ENCODE results near the gene NEUROD2. TPM values are rescaled to one million over a fixed set of nuclear protein-coding genes. Genes with fewer than 3 reads are reported as not detected.

NEUROD2 gene
- not detected for total RNA-seq
- polyA plus RNA-seq, result under 1 TPM in 1 of 3 donors, not detected in 2; 0.01 TPM
- long read RNA-seq, donor 1, result 0 reads
- long read RNA-seq, donor 2, result 0 reads

DNA sequence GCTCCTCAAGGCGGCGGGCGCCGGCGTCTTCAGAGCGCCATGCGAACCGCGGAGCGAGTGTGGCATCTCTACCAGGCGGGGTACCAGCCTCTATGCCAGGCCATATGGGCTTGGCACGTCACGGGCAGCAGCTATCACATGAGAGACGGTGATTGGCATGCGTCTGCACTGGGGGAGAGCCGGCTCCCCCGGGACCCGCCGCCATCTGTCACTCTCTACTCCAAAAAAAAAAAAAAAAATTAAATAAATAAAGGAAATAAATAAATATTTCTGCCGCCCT, at the start of gene NEUROD2:
Gene NEUROD2, minus strand, starts transcription at position 70 of the 280 bp plus-strand sequence. CDS start 1,321 bp downstream, outside the sequence.
- peaks cover 0 to 73% (median 50%) of the 10 kb centered on the region in 3 donors for H3K27me3 ChIP-seq (ENCODE audit: insufficient read depth in 3 of 3, low read length in 2 of 3)
- TF ChIP-seq, protein P1, sequence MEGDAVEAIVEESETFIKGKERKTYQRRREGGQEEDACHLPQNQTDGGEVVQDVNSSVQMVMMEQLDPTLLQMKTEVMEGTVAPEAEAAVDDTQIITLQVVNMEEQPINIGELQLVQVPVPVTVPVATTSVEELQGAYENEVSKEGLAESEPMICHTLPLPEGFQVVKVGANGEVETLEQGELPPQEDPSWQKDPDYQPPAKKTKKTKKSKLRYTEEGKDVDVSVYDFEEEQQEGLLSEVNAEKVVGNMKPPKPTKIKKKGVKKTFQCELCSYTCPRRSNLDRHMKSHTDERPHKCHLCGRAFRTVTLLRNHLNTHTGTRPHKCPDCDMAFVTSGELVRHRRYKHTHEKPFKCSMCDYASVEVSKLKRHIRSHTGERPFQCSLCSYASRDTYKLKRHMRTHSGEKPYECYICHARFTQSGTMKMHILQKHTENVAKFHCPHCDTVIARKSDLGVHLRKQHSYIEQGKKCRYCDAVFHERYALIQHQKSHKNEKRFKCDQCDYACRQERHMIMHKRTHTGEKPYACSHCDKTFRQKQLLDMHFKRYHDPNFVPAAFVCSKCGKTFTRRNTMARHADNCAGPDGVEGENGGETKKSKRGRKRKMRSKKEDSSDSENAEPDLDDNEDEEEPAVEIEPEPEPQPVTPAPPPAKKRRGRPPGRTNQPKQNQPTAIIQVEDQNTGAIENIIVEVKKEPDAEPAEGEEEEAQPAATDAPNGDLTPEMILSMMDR (IDR thresholded peaks at IDR 0.05), result no peak
- no peak for DNase-seq
- no peak within 1 kb of the TSS for H3K27ac ChIP-seq
- H3K9me3 ChIP-seq, result no peaks in the 10 kb centered on the region
- H3K4me3 ChIP-seq, result peak within 1 kb of the TSS; percentile 43
- peaks cover 27% of the 10 kb centered on the region for H3K4me1 ChIP-seq
- 1 to 4% (median 2%) methylated on average over 20 of the region's 20 CpGs for WGBS, 3 donors
- no peak for ATAC-seq
- no peaks in the 10 kb centered on the region for H3K36me3 ChIP-seq (ENCODE audit: insufficient read depth in 1 of 2, low read depth in 1 of 2)
- intact Hi-C loops (cut with DNase I), result no loop called here

DNA sequence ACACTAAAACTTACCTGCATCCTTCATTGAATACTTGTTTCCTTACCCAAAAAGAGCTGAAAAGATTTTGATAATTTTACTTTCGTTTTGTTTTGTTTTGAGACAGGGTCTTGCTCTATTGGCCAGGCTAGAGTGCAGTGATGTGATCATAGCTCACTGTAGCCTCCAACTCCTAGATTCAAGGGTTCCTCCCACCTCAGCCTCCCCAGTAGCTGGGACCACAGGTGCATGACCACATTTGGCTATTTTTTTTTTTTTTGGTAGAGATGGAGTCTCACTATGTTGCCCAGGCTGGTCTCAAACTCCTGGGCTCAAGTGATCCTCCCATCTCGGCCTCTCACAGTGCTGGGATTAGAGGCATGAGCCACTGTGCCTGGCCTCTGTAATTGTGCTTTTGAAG, 47.4 kb upstream of the NEUROD2 start:
- no peaks in the 10 kb centered on the region for H3K9me3 ChIP-seq
- no peaks in the 10 kb centered on the region for H3K27me3 ChIP-seq (ENCODE audit: insufficient read depth in 3 of 3, low read length in 2 of 3)
- TF ChIP-seq, protein P1 (IDR thresholded peaks at IDR 0.05), result no peak
- 86 to 87% (median 86%) methylated on average over 2 of the region's 2 CpGs for WGBS, 3 donors
- DNase-seq (no peak), ATAC-seq (no peak)
- H3K4me1 ChIP-seq, result peaks cover 13% of the 10 kb centered on the region
- H3K36me3 ChIP-seq (ENCODE audit: insufficient read depth in 1 of 2, low read depth in 1 of 2), result peaks cover 0 to 8% of the 10 kb centered on the region in 2 donors
- intact Hi-C loops (cut with DNase I), result no loop called here
- H3K4me3 ChIP-seq, result no peak overlapping the region
- H3K27ac ChIP-seq, result no peak overlapping the region

DNA sequence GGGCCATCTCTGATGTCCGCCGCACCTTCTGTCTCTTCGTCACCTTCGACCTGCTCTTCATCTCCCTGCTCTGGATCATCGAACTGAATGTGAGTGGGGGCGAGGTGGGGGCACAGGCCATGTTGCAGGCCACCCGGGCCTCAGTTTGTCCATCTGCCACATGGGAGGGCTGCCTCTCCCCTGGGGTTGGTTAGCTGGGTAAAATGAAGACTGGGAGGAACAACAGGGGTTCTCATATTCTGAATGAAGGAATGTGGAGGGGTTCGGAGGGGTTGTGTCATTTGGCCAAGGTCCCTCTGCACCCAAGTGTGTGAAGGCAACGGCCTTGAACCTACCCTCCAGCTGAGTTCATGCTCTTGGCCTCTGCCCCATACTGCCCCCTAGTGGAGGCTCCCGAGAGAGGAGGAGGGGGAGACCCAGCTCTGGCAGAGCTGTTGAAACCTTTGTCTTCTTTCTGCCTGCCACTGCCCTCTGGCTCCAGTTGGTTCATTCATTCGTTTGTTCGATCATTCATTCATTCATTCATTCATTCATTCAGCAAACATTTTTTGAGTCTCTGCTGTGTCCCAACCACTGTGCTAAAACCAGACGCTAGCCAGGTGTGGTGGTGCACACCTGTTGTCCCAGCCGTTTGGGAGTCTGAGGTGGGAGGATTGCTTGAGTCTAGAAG, 46.1 kb upstream of the NEUROD2 start:
- DNase-seq (peak; percentile 73 to 84), ATAC-seq (peak; percentile 57 to 83 (median 76))
- Histone ChIP-seq H3K27me3 (ENCODE audit: insufficient read depth in 3 of 3, low read length in 2 of 3) (no peaks in the 10 kb centered on the region), H3K4me1 (peaks cover 6% of the 10 kb centered on the region), H3K27ac (no peak overlapping the region), H3K9me3 (no peaks in the 10 kb centered on the region), H3K36me3 (ENCODE audit: insufficient read depth in 1 of 2, low read depth in 1 of 2) (peaks cover 0 to 8% of the 10 kb centered on the region in 2 donors), H3K4me3 (no peak overlapping the region)
- 66 to 76% (median 66%) methylated on average over 13 to 14 of the region's 14 CpGs for WGBS, 3 donors
- intact Hi-C loops (cut with DNase I), result no loop called here
- TF ChIP-seq, protein P1 (IDR thresholded peaks at IDR 0.05), result peak; percentile 66

DNA sequence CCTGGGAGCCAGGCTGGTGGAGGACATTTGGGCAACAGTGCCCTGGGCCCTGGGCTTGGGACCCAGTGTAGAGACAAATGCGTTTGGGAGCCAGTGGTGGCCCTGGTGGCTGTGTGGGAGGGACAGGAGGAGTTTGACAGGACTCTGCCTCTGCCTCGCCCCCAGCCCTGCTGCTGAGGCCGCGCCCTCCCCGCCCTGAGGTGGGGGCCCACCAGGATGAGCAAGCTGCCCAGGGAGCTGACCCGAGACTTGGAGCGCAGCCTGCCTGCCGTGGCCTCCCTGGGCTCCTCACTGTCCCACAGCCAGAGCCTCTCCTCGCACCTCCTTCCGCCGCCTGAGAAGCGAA, 45.6 kb upstream of the NEUROD2 start:
- Histone ChIP-seq H3K27ac (no peak overlapping the region), H3K4me1 (peaks cover 6% of the 10 kb centered on the region), H3K9me3 (no peaks in the 10 kb centered on the region), H3K27me3 (ENCODE audit: insufficient read depth in 3 of 3, low read length in 2 of 3) (no peaks in the 10 kb centered on the region), H3K4me3 (no peak overlapping the region), H3K36me3 (ENCODE audit: insufficient read depth in 1 of 2, low read depth in 1 of 2) (peaks cover 0 to 8% of the 10 kb centered on the region in 2 donors)
- TF ChIP-seq, protein P1 (IDR thresholded peaks at IDR 0.05), result no peak
- peak in 1 of 4 donors; percentile 11 for ATAC-seq
- intact Hi-C loops (cut with DNase I), result no loop called here
- WGBS, 3 donors, result 74 to 76% (median 76%) methylated on average over 7 to 12 of the region's 12 CpGs
- no peak for DNase-seq
